Activated naive CD8-positive, alpha-beta T cell treated with anti-CD3 and anti-CD28 coated beads for 36 hours (primary cell): ENCODE data around the gene CCDC91. TPM values are rescaled to one million over a fixed set of nuclear protein-coding genes. Genes with fewer than 3 reads are reported as not detected.
"Not testable (repeated sequence)": the region's sequence is repeated elsewhere in the genome, so short reads cannot be mapped to it uniquely, and the experiment has no call there.

ENCODE experiments used
- DNase-seq: peaks from one replicate; pipeline ENCODE4 v3.0.0; 2021
- H3K27ac Mint-ChIP-seq: one replicate; pipeline ENCODE4 v1.8.0; 2022; ENCODE audit warnings: mild to moderate bottlenecking, moderate library complexity, mixed read lengths
- H3K27me3 Mint-ChIP-seq: one replicate; pipeline ENCODE4 v1.8.0; 2022; ENCODE audit warnings: mild to moderate bottlenecking, mixed read lengths
- H3K36me3 Mint-ChIP-seq: one replicate; pipeline ENCODE4 v1.8.0; 2021; ENCODE audit warnings: mild to moderate bottlenecking, mixed read lengths
- H3K4me1 Mint-ChIP-seq: one replicate; pipeline ENCODE4 v1.8.0; 2021; ENCODE audit warnings: mixed read lengths
- H3K4me3 Mint-ChIP-seq: one replicate; pipeline ENCODE4 v1.8.0; 2022; ENCODE audit warnings: mild to moderate bottlenecking, moderate library complexity, mixed read lengths
- H3K9me3 Mint-ChIP-seq: one replicate; pipeline ENCODE4 v1.8.0; 2022; ENCODE audit warnings: mixed read lengths
- total RNA-seq, 2 experiments: library from RNA; stranded (reverse); gene quantifications; one replicate each; pipeline ENCODE4 v1.2.3, GENCODE V29; 2021

CCDC91 gene
- total RNA-seq, 2 experiments from 2014 or later = 18.7 to 24.1 TPM

- H3K27me3 Mint-ChIP-seq, H3K4me3 Mint-ChIP-seq, DNase-seq, H3K27ac Mint-ChIP-seq, H3K4me1 Mint-ChIP-seq: not testable (repeated sequence)
- Mint-ChIP-seq H3K9me3 (peaks cover 15% of the 10 kb centered on the region), H3K36me3 (peaks cover 43% of the 10 kb centered on the region)
Observed at GRCh38 chr12:28329727-28330126, 139.5 kb downstream of the CCDC91 start.

GRCh38 chr12:28330232-28330631 is 140.0 kb downstream of the CCDC91 start:
- peaks cover 43% of the 10 kb centered on the region for H3K36me3 Mint-ChIP-seq
- H3K4me1 Mint-ChIP-seq, H3K27me3 Mint-ChIP-seq, H3K27ac Mint-ChIP-seq, DNase-seq, H3K4me3 Mint-ChIP-seq: not testable (repeated sequence)
- H3K9me3 Mint-ChIP-seq = peaks cover 15% of the 10 kb centered on the region

- peaks cover 3% of the 10 kb centered on the region for H3K4me1 Mint-ChIP-seq
- H3K27me3 Mint-ChIP-seq = no peaks in the 10 kb centered on the region
- H3K27ac Mint-ChIP-seq = no peak overlapping the region
- H3K4me3 Mint-ChIP-seq = no peak overlapping the region
- peaks cover 15% of the 10 kb centered on the region for H3K9me3 Mint-ChIP-seq
- DNase-seq = no peak
- peaks cover 41% of the 10 kb centered on the region for H3K36me3 Mint-ChIP-seq
Observed at GRCh38 chr12:28331130-28331529, 140.9 kb downstream of the CCDC91 start.

GRCh38 chr12:28340261-28341045 is 150.2 kb downstream of the CCDC91 start:
- no peak overlapping the region for H3K4me3 Mint-ChIP-seq
- H3K27ac Mint-ChIP-seq = peak overlapping the region; percentile 69
- no peaks in the 10 kb centered on the region for H3K9me3 Mint-ChIP-seq
- H3K27me3 Mint-ChIP-seq = no peaks in the 10 kb centered on the region
- H3K4me1 Mint-ChIP-seq = peaks cover 12% of the 10 kb centered on the region
- no peak for DNase-seq
- H3K36me3 Mint-ChIP-seq = peaks cover 25% of the 10 kb centered on the region

GRCh38 chr12:28343713-28344112 is 153.5 kb downstream of the CCDC91 start:
- H3K36me3 Mint-ChIP-seq = peaks cover 34% of the 10 kb centered on the region
- no peaks in the 10 kb centered on the region for H3K27me3 Mint-ChIP-seq
- no peak overlapping the region for H3K4me3 Mint-ChIP-seq
- peaks cover 12% of the 10 kb centered on the region for H3K4me1 Mint-ChIP-seq
- no peaks in the 10 kb centered on the region for H3K9me3 Mint-ChIP-seq
- DNase-seq = no peak
- H3K27ac Mint-ChIP-seq = no peak overlapping the region

- no peak overlapping the region for H3K4me3 Mint-ChIP-seq
- H3K27me3 Mint-ChIP-seq = no peaks in the 10 kb centered on the region
- H3K4me1 Mint-ChIP-seq = peaks cover 7% of the 10 kb centered on the region
- peaks cover 2% of the 10 kb centered on the region for H3K9me3 Mint-ChIP-seq
- H3K27ac Mint-ChIP-seq = no peak overlapping the region
- peaks cover 36% of the 10 kb centered on the region for H3K36me3 Mint-ChIP-seq
- DNase-seq = no peak
Observed at GRCh38 chr12:28346567-28346966, 156.3 kb downstream of the CCDC91 start.

GRCh38 chr12:28349196-28349595 is 158.9 kb downstream of the CCDC91 start:
- no peak overlapping the region for H3K27ac Mint-ChIP-seq

GRCh38 chr12:28350502-28350901 is 160.2 kb downstream of the CCDC91 start:
- peaks cover 7% of the 10 kb centered on the region for H3K9me3 Mint-ChIP-seq
- no peak overlapping the region for H3K27ac Mint-ChIP-seq
- no peak for DNase-seq
- no peaks in the 10 kb centered on the region for H3K4me1 Mint-ChIP-seq
- H3K36me3 Mint-ChIP-seq = peaks cover 52% of the 10 kb centered on the region
- H3K27me3 Mint-ChIP-seq = no peaks in the 10 kb centered on the region
- H3K4me3 Mint-ChIP-seq = no peak overlapping the region

More at GRCh38 chr12:28349196-28349595, 158.9 kb downstream of the CCDC91 start:
- H3K4me3 Mint-ChIP-seq = no peak overlapping the region
- H3K36me3 Mint-ChIP-seq = peaks cover 47% of the 10 kb centered on the region
- no peak for DNase-seq
- H3K4me1 Mint-ChIP-seq = no peaks in the 10 kb centered on the region
- H3K9me3 Mint-ChIP-seq = peaks cover 7% of the 10 kb centered on the region
- no peaks in the 10 kb centered on the region for H3K27me3 Mint-ChIP-seq

GRCh38 chr12:28351414-28351813 is 161.2 kb downstream of the CCDC91 start:
- Mint-ChIP-seq H3K9me3 (peaks cover 7% of the 10 kb centered on the region), H3K27ac (no peak overlapping the region), H3K4me1 (no peaks in the 10 kb centered on the region), H3K4me3 (no peak overlapping the region), H3K36me3 (peaks cover 52% of the 10 kb centered on the region), H3K27me3 (no peaks in the 10 kb centered on the region)
- no peak for DNase-seq

- peaks cover 7% of the 10 kb centered on the region for H3K9me3 Mint-ChIP-seq
- no peak overlapping the region for H3K27ac Mint-ChIP-seq
- H3K36me3 Mint-ChIP-seq = peaks cover 42% of the 10 kb centered on the region
- no peak for DNase-seq
- H3K27me3 Mint-ChIP-seq = no peaks in the 10 kb centered on the region
- H3K4me1 Mint-ChIP-seq = peaks cover 6% of the 10 kb centered on the region
- H3K4me3 Mint-ChIP-seq = no peak overlapping the region
Observed at GRCh38 chr12:28355161-28355560, 164.9 kb downstream of the CCDC91 start.

GRCh38 chr12:28360253-28360652 is 170.0 kb downstream of the CCDC91 start:
- peaks cover 6% of the 10 kb centered on the region for H3K4me1 Mint-ChIP-seq
- no peaks in the 10 kb centered on the region for H3K27me3 Mint-ChIP-seq
- no peaks in the 10 kb centered on the region for H3K9me3 Mint-ChIP-seq
- H3K4me3 Mint-ChIP-seq = no peak overlapping the region
- H3K36me3 Mint-ChIP-seq = peaks cover 18% of the 10 kb centered on the region
- no peak for DNase-seq
- no peak overlapping the region for H3K27ac Mint-ChIP-seq

- no peak overlapping the region for H3K4me3 Mint-ChIP-seq
- peaks cover 43% of the 10 kb centered on the region for H3K9me3 Mint-ChIP-seq
- no peak for DNase-seq
- H3K27me3 Mint-ChIP-seq = no peaks in the 10 kb centered on the region
- no peak overlapping the region for H3K27ac Mint-ChIP-seq
- H3K4me1 Mint-ChIP-seq = no peaks in the 10 kb centered on the region
- peaks cover 71% of the 10 kb centered on the region for H3K36me3 Mint-ChIP-seq
Observed at GRCh38 chr12:28367326-28367725, 177.1 kb downstream of the CCDC91 start.

- Mint-ChIP-seq H3K4me1 (no peaks in the 10 kb centered on the region), H3K27ac (no peak overlapping the region), H3K4me3 (no peak overlapping the region), H3K9me3 (peaks cover 46% of the 10 kb centered on the region), H3K27me3 (no peaks in the 10 kb centered on the region), H3K36me3 (peaks cover 76% of the 10 kb centered on the region)
- DNase-seq = no peak
Observed at GRCh38 chr12:28367993-28368392, 177.7 kb downstream of the CCDC91 start.

GRCh38 chr12:28369483-28369882 is 179.2 kb downstream of the CCDC91 start:
- H3K4me1 Mint-ChIP-seq = peaks cover 2% of the 10 kb centered on the region
- no peak for DNase-seq
- H3K36me3 Mint-ChIP-seq = peaks cover 87% of the 10 kb centered on the region
- H3K9me3 Mint-ChIP-seq = peaks cover 48% of the 10 kb centered on the region
- peak overlapping the region; percentile 28 for H3K27ac Mint-ChIP-seq
- H3K27me3 Mint-ChIP-seq = no peaks in the 10 kb centered on the region
- H3K4me3 Mint-ChIP-seq = no peak overlapping the region

GRCh38 chr12:28374556-28374955 is 184.3 kb downstream of the CCDC91 start:
- Mint-ChIP-seq H3K27ac (no peak overlapping the region), H3K36me3 (peaks cover 69% of the 10 kb centered on the region), H3K27me3 (no peaks in the 10 kb centered on the region), H3K9me3 (peaks cover 27% of the 10 kb centered on the region), H3K4me3 (no peak overlapping the region), H3K4me1 (peaks cover 6% of the 10 kb centered on the region)
- no peak for DNase-seq

GRCh38 chr12:28378736-28379135 is 188.5 kb downstream of the CCDC91 start:
- H3K27ac Mint-ChIP-seq = no peak overlapping the region
- no peak for DNase-seq
- peaks cover 4% of the 10 kb centered on the region for H3K4me1 Mint-ChIP-seq
- H3K4me3 Mint-ChIP-seq = no peak overlapping the region
- peaks cover 5% of the 10 kb centered on the region for H3K9me3 Mint-ChIP-seq
- H3K27me3 Mint-ChIP-seq = no peaks in the 10 kb centered on the region
- H3K36me3 Mint-ChIP-seq = peaks cover 34% of the 10 kb centered on the region
